Activated CD4-positive, alpha-beta memory T cell treated with anti-CD3 and anti-CD28 coated beads for 36 hours (primary cell): Measurements from ENCODE around the gene ZFAND6. TPM values are rescaled to one million over a fixed set of nuclear protein-coding genes. Genes with fewer than 3 reads are reported as not detected.
"Not testable (repeated sequence)": the region's sequence is repeated elsewhere in the genome, so short reads cannot be mapped to it uniquely, and the experiment has no call there.

Source experiments
- CTCF ChIA-PET: fragments of 350-600 bp; sonication (Branson Sonifier 250); formaldehyde crosslinking; loops from one replicate; lab custom pipeline; 2021; ENCODE audit warnings: antibody characterized with exemption, inconsistent platforms; lab: Charles Lee
- POLR2A ChIA-PET: fragments of 350-600 bp; sonication (Branson Sonifier 250); formaldehyde crosslinking; loops from one replicate; lab custom pipeline; 2021; ENCODE audit warnings: antibody characterized with exemption; lab: Charles Lee
- DNase-seq: peaks from one replicate; pipeline ENCODE4 v3.0.0-alpha.2; 2020
- H3K27ac Mint-ChIP-seq: one replicate; pipeline ENCODE4 v1.8.0; 2021; ENCODE audit warnings: mixed read lengths
- H3K27me3 Mint-ChIP-seq: one replicate; pipeline ENCODE4 v1.8.0; 2021; ENCODE audit warnings: mixed read lengths
- H3K36me3 Mint-ChIP-seq: one replicate; pipeline ENCODE4 v1.8.0; 2021; ENCODE audit warnings: mixed read lengths
- H3K4me1 Mint-ChIP-seq: one replicate; pipeline ENCODE4 v1.8.0; 2021; ENCODE audit warnings: low read depth, mixed read lengths
- H3K4me3 Mint-ChIP-seq: one replicate; pipeline ENCODE4 v1.8.0; 2021; ENCODE audit warnings: mild to moderate bottlenecking, mixed read lengths
- H3K9me3 Mint-ChIP-seq: one replicate; pipeline ENCODE4 v1.8.0; 2021; ENCODE audit warnings: mixed read lengths
- intact Hi-C: fragments of 100-400 bp; cut with micrococcal nuclease; formaldehyde crosslinking; loops from one replicate; pipeline ENCODE4 v1.15.1; 2023
- total RNA-seq, 2 experiments: library from RNA; stranded (reverse); gene quantifications; one replicate each; pipeline ENCODE4 v1.2.3, GENCODE V29; 2021

Gene ZFAND6
- total RNA-seq, 2 experiments from 2014 or later = 32.2 to 33.4 TPM

GRCh38 chr15:80076321-80077318, 17.1 kb downstream of the ZFAND6 start:
- no peaks in the 10 kb centered on the region for H3K9me3 Mint-ChIP-seq
- H3K4me1 Mint-ChIP-seq = peaks cover 43% of the 10 kb centered on the region
- DNase-seq = no peak
- no peak overlapping the region for H3K27ac Mint-ChIP-seq
- ChIA-PET CTCF (no interaction called here), POLR2A (interaction anchor here (0.8 kb wide), 1 partner anchor 52 kb away, joined by 4 read pairs; no protein-coding TSS in a partner anchor)
- H3K36me3 Mint-ChIP-seq = peaks cover 8% of the 10 kb centered on the region
- no peak overlapping the region for H3K4me3 Mint-ChIP-seq
- no peaks in the 10 kb centered on the region for H3K27me3 Mint-ChIP-seq
- intact Hi-C loops = no loop called here

- ChIA-PET POLR2A (interaction anchor here (1.0 kb wide), 1 partner anchor 71 kb away, joined by 3 read pairs; no protein-coding TSS in a partner anchor), CTCF (interaction anchor here (2.4 kb wide), 1 partner anchor 9 kb away, joined by 8 read pairs; no protein-coding TSS in a partner anchor)
- H3K4me3 Mint-ChIP-seq = no peak overlapping the region
- H3K27me3 Mint-ChIP-seq = no peaks in the 10 kb centered on the region
- no peaks in the 10 kb centered on the region for H3K9me3 Mint-ChIP-seq
- DNase-seq = no peak
- intact Hi-C loops = no loop called here
- peaks cover 3% of the 10 kb centered on the region for H3K36me3 Mint-ChIP-seq
- no peak overlapping the region for H3K27ac Mint-ChIP-seq
- H3K4me1 Mint-ChIP-seq = peaks cover 19% of the 10 kb centered on the region
Measured at GRCh38 chr15:80081390-80081789, 21.9 kb downstream of the ZFAND6 start.

DNA sequence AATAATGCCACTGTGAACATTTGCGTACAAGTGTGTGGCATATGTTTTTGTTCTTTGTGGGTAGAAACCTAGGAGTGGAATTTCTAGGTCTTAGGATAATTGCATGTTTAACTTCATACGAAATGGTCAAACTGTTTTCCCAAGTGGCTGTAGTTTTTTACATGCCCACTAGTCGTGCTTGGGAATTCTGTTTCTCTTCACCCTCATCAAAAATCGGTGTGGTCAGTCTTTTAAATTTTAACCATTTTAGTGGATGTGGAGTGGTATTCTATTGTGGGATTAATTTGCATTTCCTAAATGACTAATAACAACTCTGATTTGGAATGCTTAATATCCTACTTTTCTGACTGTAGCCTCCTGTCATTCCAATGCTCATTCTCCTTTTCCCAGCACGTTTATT, 27.6 kb downstream of the ZFAND6 start:
- Mint-ChIP-seq H3K36me3 (peaks cover 3% of the 10 kb centered on the region), H3K27me3 (no peaks in the 10 kb centered on the region), H3K4me1 (peaks cover 18% of the 10 kb centered on the region), H3K4me3 (no peak overlapping the region), H3K9me3 (no peaks in the 10 kb centered on the region), H3K27ac (no peak overlapping the region)
- CTCF ChIA-PET = no interaction called here
- POLR2A ChIA-PET = no interaction called here
- no peak for DNase-seq
- intact Hi-C loops = no loop called here

DNA sequence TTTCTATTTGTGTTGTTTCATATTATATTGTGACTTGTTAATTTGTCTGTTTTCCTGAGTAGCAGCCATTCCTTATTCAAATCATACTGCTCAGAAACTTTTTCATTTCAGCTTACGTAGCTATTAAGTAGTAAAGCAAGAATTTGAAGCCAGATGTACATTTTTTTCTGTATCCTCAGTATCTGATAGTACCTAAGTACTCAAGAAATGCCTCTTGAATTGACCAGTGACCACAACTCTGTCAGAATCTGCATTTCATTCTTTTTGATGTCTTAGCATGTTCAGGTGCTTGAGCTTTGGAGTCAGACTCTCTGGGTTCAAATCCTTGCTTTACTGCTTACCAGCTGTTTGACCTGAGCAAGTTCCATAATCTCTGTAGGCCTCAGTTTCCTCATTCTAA, 30.6 kb downstream of the ZFAND6 start:
- POLR2A ChIA-PET = no interaction called here

GRCh38 chr15:80090879-80091503, 31.5 kb downstream of the ZFAND6 start:
- intact Hi-C loops = no loop called here
- Mint-ChIP-seq H3K4me1 (peaks cover 34% of the 10 kb centered on the region), H3K9me3 (no peaks in the 10 kb centered on the region), H3K36me3 (peaks cover 3% of the 10 kb centered on the region), H3K27me3 (no peaks in the 10 kb centered on the region), H3K27ac (no peak overlapping the region), H3K4me3 (no peak overlapping the region)
- DNase-seq = no peak
- ChIA-PET CTCF (interaction anchor here (1.1 to 2.8 kb wide), 5 partner anchors 10 to 238 kb away, joined by 3 to 8 read pairs (median 4); no protein-coding TSS in a partner anchor), POLR2A (no interaction called here)

More for the DNA sequence above, 30.6 kb downstream of the ZFAND6 start:
- intact Hi-C loops = no loop called here
- H3K4me3 Mint-ChIP-seq = no peak overlapping the region
- CTCF ChIA-PET = interaction anchor here (1.1 to 2.8 kb wide), 7 partner anchors 9 to 237 kb away, joined by 3 to 8 read pairs (median 5); no protein-coding TSS in a partner anchor
- H3K27ac Mint-ChIP-seq = no peak overlapping the region
- no peak for DNase-seq
- H3K9me3 Mint-ChIP-seq = no peaks in the 10 kb centered on the region
- H3K27me3 Mint-ChIP-seq = no peaks in the 10 kb centered on the region
- peaks cover 3% of the 10 kb centered on the region for H3K36me3 Mint-ChIP-seq
- peaks cover 27% of the 10 kb centered on the region for H3K4me1 Mint-ChIP-seq

DNA sequence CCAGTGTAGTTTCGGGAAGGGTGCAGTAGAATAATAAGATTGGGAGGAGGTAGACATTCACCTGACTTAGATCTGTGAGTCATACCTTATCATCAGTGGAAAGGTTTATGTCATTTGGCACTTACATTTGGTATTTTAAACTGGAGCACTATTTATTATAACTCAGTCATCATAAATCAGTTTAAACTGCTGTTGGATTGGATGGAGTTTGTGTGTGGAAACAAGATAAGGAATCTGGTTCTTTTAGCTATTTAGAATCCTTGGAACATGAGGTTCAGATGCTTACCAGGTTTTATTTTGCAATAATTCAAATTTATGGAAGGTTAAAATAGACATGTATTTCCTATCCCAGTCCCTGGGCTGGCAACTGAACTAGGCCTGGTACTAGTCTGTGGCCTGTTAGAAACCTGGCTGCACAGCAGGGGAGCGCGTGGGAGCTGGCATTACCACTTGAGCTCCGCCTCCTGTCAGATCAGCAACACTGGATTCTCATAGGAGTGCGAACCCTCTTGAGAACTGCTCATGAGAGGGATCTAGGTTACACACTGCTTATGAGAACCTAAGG, 34.5 kb downstream of the ZFAND6 start:
- POLR2A ChIA-PET = no interaction called here
- no peak overlapping the region for H3K4me3 Mint-ChIP-seq
- CTCF ChIA-PET = no interaction called here
- intact Hi-C loops = no loop called here
- H3K36me3 Mint-ChIP-seq = peaks cover 2% of the 10 kb centered on the region
- peak; percentile 16 for DNase-seq
- no peak overlapping the region for H3K27ac Mint-ChIP-seq
- peaks cover 31% of the 10 kb centered on the region for H3K4me1 Mint-ChIP-seq
- H3K9me3 Mint-ChIP-seq = no peaks in the 10 kb centered on the region
- no peaks in the 10 kb centered on the region for H3K27me3 Mint-ChIP-seq

DNA sequence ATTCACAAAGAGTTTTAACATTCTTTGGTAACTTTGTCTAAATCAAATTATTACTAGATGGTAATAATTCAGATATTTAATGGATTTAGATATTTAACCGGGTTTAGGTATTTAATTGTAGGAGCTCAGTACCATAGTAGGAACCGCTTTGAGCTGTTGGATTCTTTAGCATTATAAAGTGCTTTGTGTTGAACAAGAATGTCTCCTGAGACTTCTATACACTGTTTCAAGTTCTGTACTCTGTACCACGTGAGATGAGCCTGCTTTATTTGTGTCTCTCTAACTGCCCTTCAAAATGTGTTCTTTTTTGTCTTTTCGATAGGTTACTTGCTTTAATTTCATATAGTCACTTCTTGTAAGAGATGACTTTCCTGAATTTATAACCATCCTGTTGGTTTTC, 36.0 kb downstream of the ZFAND6 start:
- Mint-ChIP-seq H3K9me3 (no peaks in the 10 kb centered on the region), H3K27ac (no peak overlapping the region), H3K4me1 (peaks cover 29% of the 10 kb centered on the region), H3K36me3 (peaks cover 4% of the 10 kb centered on the region), H3K27me3 (no peaks in the 10 kb centered on the region), H3K4me3 (no peak overlapping the region)
- DNase-seq = no peak
- CTCF ChIA-PET = no interaction called here
- intact Hi-C loops = no loop called here
- POLR2A ChIA-PET = no interaction called here

GRCh38 chr15:80095969-80096368, 36.5 kb downstream of the ZFAND6 start:
- Mint-ChIP-seq H3K27ac (no peak overlapping the region), H3K36me3 (peaks cover 3% of the 10 kb centered on the region), H3K27me3 (no peaks in the 10 kb centered on the region), H3K4me1 (peaks cover 27% of the 10 kb centered on the region), H3K4me3 (no peak overlapping the region), H3K9me3 (no peaks in the 10 kb centered on the region)
- DNase-seq = no peak
- CTCF ChIA-PET = no interaction called here
- intact Hi-C loops = no loop called here
- POLR2A ChIA-PET = no interaction called here

DNA sequence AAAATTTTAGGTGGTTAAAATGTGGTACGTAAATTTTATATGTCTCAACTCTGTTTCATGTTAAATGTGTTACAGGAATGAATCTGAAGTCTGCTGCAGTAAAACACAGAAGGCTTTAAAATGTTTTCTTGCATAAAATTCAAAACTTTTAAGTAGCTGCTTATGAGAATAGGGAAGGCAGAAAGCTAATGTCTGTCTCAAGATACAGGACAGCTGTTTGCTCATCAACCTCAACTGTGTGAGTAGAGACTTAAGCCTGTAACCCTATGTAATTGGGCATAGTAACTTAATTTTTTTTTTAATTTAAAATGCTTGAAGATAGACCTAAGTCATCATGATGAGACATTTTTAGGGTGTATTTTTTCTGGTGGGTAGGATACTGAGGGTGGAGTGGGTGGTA, 38.9 kb downstream of the ZFAND6 start:
- H3K4me1 Mint-ChIP-seq = peaks cover 34% of the 10 kb centered on the region
- ChIA-PET CTCF (no interaction called here), POLR2A (no interaction called here)
- H3K9me3 Mint-ChIP-seq = no peaks in the 10 kb centered on the region
- no peak overlapping the region for H3K27ac Mint-ChIP-seq
- no peaks in the 10 kb centered on the region for H3K27me3 Mint-ChIP-seq
- no peak for DNase-seq
- H3K4me3 Mint-ChIP-seq = no peak overlapping the region
- H3K36me3 Mint-ChIP-seq = peaks cover 4% of the 10 kb centered on the region
- intact Hi-C loops = no loop called here

DNA sequence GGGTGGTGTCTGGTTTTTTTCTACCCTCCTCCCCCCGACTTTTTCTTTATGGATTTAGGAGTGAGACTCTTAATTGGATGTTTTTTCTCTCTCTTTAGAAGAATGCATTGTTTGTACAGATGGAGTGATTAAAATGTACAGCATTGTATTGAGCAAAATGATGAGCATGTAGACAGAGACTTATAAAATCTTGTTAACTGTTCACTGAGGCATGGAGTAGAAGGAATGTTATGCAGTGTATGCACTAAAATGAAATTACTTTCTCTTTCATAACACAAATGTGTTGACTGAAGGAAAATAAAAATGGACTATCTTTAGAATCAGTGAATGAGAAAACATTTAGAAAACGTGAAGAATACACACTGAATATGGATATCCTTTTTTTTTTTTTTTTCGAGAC, 39.8 kb downstream of the ZFAND6 start:
- peaks cover 27% of the 10 kb centered on the region for H3K4me1 Mint-ChIP-seq
- CTCF ChIA-PET = no interaction called here
- H3K27me3 Mint-ChIP-seq = no peaks in the 10 kb centered on the region
- no peaks in the 10 kb centered on the region for H3K9me3 Mint-ChIP-seq
- H3K4me3 Mint-ChIP-seq = no peak overlapping the region
- intact Hi-C loops = no loop called here
- H3K27ac Mint-ChIP-seq = no peak overlapping the region
- H3K36me3 Mint-ChIP-seq = peaks cover 4% of the 10 kb centered on the region
- DNase-seq = no peak
- POLR2A ChIA-PET = no interaction called here

- H3K36me3 Mint-ChIP-seq, POLR2A ChIA-PET, CTCF ChIA-PET, H3K27ac Mint-ChIP-seq, H3K27me3 Mint-ChIP-seq, DNase-seq, H3K4me3 Mint-ChIP-seq, H3K9me3 Mint-ChIP-seq, intact Hi-C loops: not testable (repeated sequence)
- H3K4me1 Mint-ChIP-seq = peaks cover 26% of the 10 kb centered on the region
Measured at GRCh38 chr15:80099662-80100061, 40.2 kb downstream of the ZFAND6 start.

DNA sequence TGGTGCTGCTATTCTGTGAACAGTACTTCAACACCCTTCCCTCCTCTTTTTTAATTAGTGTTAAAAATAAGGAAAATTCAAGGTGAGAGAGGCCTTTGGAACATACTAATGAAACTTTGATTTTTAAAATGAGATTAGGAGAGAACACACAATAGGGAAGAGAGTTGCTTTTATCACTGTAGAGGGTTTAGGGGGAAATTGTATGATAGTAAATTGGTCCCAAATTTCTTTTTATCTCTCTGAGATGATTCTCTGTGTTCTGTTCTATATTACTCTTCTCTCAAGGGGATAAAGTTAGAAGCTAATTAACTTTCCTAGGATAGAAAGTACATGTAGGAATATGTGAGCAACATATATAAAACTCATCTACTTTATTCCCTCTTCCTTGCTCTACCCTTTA, 40.8 kb downstream of the ZFAND6 start:
- ChIA-PET POLR2A (no interaction called here), CTCF (interaction anchor here (1.1 kb wide), 1 partner anchor 107 kb away, joined by 4 read pairs; no protein-coding TSS in a partner anchor)
- Mint-ChIP-seq H3K4me1 (peaks cover 25% of the 10 kb centered on the region), H3K4me3 (no peak overlapping the region), H3K27me3 (no peaks in the 10 kb centered on the region), H3K36me3 (peaks cover 4% of the 10 kb centered on the region), H3K27ac (no peak overlapping the region), H3K9me3 (no peaks in the 10 kb centered on the region)
- DNase-seq = no peak
- intact Hi-C loops = no loop called here
